Measurements from ENCODE around the gene EYS.
"Not testable (repeated sequence)": the region's sequence is repeated elsewhere in the genome, so short reads cannot be mapped to it uniquely, and the experiment has no call there.

EYS gene

GRCh38 chr6:65595540-65595939 lies 111.5 kb downstream of the EYS start:
- Histone ChIP-seq H3K27ac (no peak overlapping the region), H3K4me3 (no peak overlapping the region)
- no peak for TF ChIP-seq CTCF (IDR thresholded peaks at IDR 0.05)
- DNase-seq (ENCODE audit: low spot score): no peak

GRCh38 chr6:65570340-65570739 lies 136.7 kb downstream of the EYS start:
- DNase-seq (ENCODE audit: low spot score): no peak
- H3K4me3 ChIP-seq: no peak overlapping the region
- TF ChIP-seq CTCF (IDR thresholded peaks at IDR 0.05): no peak
- H3K27ac ChIP-seq: no peak overlapping the region

DNA sequence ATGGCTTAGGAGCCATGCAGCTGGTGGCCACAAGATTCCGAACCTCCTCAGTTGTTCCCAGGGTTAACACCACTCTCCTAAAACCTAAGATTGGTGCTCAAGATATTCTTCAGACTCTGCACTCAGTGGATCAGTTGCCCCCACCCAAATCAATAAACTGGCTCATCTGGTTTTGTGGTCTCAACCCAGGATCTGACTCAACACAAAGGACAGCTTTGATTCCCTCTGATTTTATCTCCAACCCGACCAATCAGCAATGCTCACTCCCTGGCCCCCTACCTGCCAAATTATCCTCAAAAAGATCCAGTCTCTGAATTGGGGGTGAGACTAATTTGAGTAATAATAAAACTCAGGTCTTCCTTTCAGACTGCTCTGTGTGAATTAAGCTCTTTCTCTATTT lies 137.5 kb downstream of the EYS start:
- H3K27ac ChIP-seq: no peak overlapping the region
- no peak overlapping the region for H3K4me3 ChIP-seq
- no peak for TF ChIP-seq CTCF (IDR thresholded peaks at IDR 0.05)

GRCh38 chr6:65569056-65569455 lies 138.0 kb downstream of the EYS start:
- DNase-seq (ENCODE audit: low spot score); H3K4me3 ChIP-seq; H3K27ac ChIP-seq: not testable (repeated sequence)

More for the DNA sequence above, 137.5 kb downstream of the EYS start:
- DNase-seq (ENCODE audit: low spot score): no peak

GRCh38 chr6:65566117-65566516 lies 140.9 kb downstream of the EYS start:
- no peak for DNase-seq (ENCODE audit: low spot score)
- Histone ChIP-seq H3K4me3 (no peak overlapping the region), H3K27ac (no peak overlapping the region)
- no peak for TF ChIP-seq CTCF (IDR thresholded peaks at IDR 0.05)

DNA sequence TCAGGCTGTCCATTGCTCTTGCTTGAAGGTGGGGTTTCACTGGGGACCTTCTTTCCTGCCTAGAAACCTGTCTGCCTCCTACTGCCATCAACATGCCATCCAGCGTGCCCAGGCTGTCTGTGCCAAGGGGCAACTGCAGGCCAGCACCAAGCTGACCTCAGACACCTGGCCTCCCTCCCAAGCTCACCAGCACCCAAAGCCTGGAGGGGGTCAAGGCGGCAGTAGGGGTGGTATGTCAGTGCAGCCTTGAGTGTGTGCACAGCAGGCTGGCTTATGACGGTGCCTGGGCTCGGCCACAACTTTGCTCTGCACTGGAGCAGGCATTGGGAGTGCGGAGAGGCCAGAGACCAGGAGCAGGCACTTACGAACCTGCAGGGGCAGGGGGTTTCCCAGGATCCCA lies 149.0 kb downstream of the EYS start:
- Histone ChIP-seq H3K27ac (no peak overlapping the region), H3K4me3 (no peak overlapping the region)
- TF ChIP-seq CTCF (IDR thresholded peaks at IDR 0.05): no peak
- DNase-seq (ENCODE audit: low spot score): no peak

DNA sequence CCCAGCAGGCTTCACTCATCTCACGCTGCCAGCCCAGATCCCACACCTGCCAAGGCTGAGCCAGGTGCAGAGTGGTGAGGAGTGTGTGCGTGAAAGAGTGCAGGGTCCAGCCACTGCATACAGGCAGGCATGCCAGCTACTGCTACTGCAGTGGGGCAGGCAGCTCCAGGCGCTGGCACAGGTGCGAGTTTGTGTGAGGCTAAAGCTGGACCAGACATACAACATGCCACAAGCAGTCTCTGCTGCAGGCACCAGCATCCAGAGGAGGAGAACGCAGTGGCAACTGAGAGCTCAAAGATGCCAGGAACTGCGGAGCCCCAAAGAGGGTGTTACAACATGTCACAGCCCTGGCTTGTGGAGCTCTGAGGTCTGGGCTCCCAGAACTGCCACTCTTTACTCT lies 149.8 kb downstream of the EYS start:
- no peak for DNase-seq (ENCODE audit: low spot score)
- TF ChIP-seq CTCF (IDR thresholded peaks at IDR 0.05): no peak
- H3K4me3 ChIP-seq: no peak overlapping the region
- no peak overlapping the region for H3K27ac ChIP-seq

DNA sequence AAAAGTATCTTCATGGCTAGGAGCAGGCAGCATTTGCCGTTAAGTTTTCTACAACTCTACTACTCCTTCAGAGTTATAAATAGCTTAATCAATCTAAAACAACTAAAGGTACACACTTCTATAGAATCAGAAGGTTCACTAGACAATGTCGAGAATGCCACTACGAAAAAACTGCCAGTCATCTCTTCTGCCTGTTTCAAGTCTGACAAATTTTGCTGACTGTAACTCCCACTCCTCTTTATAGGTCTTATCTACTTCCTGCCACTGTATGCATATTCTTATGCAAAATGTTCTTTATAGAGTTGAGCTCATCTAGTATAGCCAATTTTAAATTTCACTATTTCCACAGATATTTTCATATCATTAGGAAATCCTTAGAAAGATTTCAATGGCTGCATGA lies 160.1 kb downstream of the EYS start:
- TF ChIP-seq CTCF (IDR thresholded peaks at IDR 0.05): no peak
- Histone ChIP-seq H3K4me3 (no peak overlapping the region), H3K27ac (no peak overlapping the region)
- DNase-seq (ENCODE audit: low spot score): no peak
